NCI-H774 (cell line): ENCODE results near the gene MED12L.

ENCODE experiments used
- DNase-seq: peaks from one replicate; lab custom pipeline; 2025; lab: John Stamatoyannopoulos, UW

The MED12L gene

DNA sequence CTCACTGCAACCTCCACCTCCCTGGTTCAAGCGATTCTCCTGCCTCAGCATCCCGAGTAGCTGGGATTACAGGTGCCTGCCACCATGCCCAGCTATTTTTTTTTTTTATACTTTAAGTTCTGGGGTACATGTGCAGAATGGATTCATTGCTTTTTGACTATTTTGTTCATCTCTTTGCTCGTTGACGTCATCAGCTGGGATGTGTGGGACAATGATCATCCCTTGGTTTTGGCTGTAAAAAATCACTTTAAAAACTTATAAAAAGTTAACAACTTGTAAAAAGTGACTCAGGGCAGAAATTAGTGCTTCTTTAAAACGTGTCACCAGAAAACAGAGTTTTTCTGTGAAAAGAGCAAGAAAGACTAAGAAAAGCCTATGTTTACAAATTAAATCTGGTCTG lies 337.6 kb downstream of the MED12L start:
- DNase-seq, result no peak

DNA sequence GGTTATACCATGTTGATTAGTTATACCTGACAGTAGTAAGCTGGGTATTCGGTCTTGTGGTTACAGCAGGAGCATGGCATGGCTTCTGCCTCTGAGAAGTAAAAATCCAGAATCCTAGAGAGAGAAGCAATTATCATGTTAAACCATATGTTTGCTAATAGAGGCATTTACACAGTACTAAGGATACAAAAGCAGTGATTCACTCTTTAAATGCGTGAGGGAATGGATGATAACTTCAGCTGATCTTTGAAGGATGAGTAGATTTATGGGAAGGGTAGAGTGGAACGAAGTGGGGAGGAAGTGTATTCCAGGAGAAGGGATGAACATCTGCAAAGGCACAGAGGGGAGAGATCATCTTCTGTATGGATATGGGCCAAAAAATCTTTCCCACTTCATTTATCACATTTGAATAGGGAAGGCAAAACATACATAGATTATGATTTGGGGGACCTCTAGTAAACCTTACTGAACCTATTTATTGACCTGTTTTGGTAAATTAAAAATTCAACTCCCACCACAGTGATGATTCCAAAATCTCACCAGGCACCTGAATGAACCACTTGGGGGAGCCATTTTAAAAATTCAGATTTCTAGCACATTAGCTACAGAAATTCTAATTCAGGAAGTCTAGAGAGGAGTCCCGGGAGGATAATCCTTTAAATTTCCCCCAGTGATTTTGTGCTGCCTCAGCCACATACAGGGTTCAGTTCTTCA lies 340.3 kb downstream of the MED12L start:
- no peak for DNase-seq

DNA sequence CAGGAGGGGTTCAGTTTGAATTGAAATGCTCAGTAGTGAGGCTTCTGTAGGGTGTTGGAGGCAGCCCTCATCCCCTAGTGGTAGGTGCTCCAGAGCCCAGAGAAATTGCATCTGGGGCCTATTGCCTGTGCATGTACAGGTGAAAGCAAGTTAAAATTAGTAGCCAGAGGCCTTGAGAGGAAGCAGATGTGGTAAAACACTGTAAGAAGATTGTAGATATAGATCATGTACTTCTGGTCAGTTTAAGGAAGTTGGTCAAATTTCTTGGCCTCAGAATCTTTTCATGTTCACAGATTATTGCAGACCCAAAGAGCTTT lies 340.8 kb downstream of the MED12L start:
- no peak for DNase-seq

DNA sequence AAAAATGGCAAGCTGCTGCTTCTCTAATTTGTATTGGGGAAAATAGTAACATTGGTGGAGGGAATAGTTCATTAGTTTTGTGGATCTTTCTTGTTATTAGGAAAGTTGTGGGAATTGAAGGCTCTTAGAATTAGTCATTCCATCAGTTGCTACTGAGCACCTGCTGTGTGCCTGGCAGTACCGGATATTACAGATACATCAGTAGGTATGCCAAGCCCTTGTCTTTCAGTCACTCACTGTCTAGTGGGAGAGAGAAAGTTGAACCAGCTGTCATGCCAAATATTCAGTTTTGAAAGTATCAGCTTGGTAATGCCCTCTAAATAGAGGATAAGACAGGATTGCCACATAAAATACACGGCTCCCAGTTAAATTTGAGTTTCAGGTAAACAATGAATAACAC lies 342.9 kb downstream of the MED12L start:
- no peak for DNase-seq

DNA sequence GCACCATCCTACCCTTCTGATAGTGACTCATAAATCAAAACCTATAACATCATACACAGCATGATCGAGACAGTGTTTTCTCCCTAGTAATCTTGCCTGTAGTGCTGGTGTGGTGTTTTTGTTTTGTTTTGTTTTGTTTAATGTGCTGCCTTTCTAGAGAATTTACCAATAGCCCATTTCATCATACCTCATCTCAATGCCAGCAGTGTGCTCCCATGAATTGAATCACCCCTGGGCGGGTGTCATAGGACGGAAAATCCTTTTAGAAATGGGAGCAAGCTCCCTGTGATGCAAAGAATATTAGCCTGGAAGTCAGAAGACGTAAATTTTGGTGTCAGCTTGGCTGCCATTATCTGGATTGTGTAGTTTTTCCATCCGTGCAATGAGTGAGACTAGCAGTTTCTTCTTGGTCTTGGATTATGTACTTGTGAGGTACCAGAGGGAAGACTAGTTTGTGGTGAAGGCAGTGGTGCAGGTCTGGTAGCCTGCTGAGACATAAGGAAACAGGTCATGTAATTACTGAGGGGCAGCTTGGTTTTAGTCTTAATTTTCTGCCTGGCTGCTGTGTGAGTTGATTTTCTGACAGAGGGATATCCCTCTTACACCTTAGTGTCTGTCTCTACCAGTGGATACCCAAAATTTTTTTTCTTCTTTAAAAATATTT lies 345.5 kb downstream of the MED12L start:
- no peak for DNase-seq

DNA sequence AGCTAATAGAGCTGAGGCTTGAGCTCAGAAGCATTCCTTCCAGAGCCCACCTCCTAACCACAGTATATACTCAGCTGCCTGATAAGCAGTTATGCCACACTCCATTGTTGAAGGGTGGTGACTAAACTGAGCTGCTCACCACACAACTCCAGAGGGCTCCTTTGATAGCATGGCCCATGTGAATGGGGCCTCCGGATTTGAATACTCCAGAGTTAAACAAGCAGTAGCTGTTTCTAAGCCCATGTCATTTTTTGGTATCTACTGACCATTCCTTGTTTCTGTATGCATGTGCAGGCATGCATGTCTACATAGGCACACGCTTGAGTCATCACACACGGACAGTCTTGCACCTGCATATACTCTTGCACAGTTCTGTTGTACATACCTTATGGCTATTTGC lies 346.5 kb downstream of the MED12L start:
- DNase-seq, result no peak

DNA sequence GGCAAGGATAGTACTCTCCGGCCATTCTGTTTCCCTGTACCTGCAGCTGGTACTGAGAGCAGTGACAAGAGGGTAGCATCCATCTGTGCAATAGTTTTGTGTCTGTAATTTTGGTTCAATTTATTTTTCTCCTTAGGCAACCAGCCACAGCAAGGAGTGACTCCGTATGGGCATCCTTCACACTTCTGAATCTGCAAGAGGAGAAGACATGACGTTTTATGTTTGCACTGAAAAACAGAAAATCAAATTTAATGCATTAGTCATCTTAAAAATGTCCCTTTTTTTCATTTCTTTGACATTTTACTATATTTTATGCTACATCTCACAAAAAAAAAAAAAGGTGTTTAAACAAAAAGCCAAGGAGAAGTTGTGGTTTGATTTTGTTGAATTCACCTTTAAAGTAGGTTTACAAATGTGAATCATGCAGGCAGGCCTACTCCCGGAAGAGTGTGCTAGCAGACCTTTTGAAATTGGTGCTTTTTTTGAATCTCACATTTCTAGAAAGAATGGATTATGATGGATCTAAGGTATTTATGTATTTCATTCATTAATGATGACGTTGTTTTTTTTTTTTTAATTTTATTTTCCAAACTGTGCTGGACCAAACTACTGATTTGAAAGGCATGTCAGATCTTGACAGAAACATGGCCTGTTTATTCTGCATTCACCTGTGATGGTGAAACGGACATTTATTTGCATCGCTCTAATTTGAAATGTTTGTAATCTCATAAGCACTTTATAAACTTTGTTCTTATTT lies 347.3 kb downstream of the MED12L start:
- DNase-seq, result no peak

DNA sequence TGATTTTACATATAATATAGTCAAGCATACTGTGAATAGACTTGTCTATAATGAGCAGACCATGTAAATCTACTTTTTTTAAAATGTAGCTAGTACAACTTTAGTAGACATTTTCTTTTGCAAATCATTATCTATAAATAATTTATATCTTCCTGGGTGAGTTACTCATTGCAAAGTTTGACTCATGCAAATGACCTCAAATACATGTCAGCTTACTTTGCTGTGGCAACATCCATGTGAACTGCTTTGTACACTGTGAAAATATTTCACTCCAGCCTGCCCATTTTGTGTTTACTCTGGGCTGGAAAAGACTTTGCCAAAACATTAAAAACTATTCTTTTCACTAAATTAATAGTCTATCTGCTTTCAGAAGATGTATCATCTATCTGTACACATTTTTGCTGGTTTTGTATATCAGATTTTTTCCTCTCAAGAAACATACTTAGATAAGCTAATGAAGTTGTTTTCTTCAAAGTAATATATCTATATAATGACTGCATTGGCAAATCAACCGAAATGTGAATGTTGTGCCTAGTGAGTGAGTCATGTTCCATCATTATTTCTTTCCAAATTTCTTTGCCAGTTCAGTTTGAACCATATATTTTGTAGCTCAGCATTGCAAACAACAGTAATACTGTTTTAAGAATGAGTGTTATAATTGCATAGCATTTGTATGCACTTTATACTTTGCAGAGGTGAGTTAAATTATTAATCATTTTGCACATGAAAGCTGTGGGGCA lies 348.9 kb downstream of the MED12L start:
- DNase-seq, result no peak

DNA sequence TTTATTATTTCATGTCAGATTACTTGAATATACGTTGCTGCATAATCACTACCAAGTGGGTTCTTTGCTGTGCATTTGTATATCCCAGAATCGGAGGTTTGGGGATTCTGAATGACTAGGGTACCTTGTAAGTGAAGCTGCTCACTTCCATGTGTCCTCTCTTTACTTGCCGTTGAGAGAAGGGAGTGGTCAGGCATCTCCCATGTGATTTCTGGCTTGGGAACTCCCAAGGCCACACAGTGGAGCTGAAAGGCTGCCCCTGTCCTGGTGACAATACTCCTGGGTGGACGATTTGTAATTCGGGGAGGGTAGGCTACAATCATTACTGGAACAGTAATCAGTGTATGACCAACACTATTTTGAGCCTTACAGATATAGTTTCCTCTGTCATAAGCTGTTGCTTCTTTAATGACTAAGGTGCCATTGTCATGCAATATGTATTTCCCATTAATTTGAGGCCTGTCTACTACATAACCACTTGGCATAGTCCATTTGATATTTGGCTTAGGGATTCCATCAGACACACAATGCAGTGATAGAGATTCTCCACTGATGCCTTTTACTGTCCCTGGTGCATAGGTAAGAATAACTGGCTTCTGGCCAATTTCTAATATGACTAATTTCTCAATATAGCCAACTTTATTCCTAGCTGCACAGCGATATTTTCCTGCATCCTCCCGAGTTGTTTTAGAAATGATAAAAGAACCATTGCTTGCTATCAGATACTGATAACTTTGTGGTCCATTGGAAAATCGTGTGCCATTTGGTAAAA lies 351.4 kb downstream of the MED12L start:
- DNase-seq, result no peak

DNA sequence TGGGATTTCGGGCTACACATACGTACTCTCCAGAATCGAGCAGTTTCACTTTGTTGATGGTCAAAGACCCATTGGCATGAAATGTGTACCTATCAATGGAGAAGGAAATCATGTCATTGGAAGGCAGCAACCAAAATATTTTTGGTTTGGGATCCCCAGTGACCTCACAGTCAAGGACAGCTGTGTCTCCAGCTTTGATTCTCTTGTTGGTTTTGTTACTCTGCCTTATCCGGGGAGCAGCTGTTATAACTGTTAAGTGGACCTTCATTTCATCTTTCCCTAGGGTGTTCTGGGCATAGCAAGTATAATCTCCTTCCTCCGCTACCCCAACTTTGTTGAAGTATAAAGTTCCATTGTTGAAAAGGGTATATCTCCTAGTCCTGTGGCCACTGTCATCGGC lies 352.4 kb downstream of the MED12L start:
- no peak for DNase-seq

DNA sequence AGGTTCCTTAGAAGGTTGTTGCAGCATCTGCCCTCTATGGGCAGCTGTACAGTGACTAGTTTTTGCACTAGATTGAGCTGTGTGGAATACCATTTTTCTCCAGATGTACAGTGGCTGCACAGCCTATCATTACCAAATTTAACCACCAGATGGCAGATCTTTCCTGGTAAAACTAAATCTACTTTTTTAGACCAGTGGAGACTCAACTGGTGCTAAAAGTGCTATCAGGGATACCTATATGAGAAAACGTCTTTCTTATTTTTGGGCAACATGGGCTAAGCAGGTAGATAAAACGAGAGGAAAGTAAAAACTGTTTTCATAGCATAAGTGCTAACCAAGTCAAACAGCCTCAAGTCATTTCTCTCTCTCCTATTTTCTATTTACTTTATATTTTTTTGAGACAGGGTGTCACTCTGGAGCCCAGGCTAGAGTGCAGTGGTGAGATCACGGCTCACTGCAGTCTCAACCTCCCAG lies 354.2 kb downstream of the MED12L start:
- peak; percentile 61 for DNase-seq

DNA sequence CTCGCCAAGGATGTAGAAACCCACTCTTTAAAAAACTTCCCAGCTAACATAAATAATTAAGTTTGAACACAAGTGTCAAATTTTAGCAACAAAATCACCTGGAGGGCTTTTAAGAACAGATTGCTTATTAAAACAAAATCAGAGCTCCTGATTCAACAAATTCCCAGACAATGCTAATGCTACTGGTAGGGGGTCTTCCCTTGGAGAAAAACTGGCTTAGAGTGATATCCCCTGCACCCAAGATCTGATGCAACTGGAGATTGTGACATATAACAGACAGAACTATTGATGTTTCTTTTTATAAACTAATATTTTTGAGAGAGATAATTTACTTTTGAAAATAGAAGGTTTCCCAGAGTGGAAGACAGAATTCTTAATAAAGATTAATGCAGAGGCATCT lies 355.5 kb downstream of the MED12L start:
- DNase-seq, result no peak

DNA sequence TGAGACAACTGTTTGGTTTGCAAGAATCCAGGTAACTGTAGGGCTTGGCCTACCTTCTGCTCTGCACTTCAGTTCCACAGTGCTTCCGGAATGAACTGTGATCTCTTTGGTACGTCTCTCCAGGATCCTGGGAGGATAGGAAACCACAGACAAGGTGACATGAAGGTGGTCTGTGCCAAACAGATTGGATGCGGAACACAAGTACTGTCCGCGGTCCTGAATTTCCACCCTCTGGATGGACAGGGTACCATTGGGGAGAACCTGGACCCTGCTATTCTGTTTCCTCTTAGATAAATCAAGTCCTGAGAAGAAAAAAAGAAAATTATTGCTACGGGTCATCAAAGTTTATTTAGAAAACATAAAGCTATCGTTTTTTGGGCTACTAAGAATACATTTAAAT lies 358.1 kb downstream of the MED12L start:
- DNase-seq, result no peak

DNA sequence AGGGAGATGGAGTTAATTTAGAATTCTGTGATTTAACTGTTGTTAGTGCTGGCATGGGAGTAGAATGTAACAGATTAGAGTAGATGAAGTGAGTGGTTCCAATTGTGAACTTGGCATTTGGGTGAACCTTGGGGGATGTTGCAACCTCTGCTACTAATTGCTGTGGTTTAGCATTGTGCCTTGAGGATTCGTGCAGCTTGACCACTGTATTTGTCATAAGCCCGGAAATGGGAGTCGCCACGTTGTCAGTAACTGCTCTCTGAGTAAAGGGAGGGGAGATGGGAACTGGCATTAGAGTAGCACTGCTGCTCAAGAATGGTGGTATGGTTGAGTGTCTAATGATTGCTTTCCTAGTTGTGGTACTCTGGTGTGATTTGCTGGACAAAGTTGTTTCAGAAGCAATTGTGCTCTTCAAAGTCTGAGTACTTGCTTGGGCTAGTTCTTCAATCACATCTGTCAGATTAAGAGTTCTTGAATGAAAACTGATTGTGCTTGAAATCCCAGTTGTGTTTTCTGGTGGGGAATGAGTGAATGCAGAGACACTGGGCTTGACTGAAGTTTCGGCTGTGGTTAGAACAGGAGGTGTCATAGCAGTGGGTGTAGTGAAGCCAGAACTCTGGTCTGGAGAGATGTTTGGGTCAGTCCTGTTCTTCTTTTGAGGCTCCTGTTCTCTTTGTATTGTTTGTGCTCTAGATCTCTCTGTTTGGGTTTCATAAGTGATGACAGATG lies 360.0 kb downstream of the MED12L start:
- no peak for DNase-seq

DNA sequence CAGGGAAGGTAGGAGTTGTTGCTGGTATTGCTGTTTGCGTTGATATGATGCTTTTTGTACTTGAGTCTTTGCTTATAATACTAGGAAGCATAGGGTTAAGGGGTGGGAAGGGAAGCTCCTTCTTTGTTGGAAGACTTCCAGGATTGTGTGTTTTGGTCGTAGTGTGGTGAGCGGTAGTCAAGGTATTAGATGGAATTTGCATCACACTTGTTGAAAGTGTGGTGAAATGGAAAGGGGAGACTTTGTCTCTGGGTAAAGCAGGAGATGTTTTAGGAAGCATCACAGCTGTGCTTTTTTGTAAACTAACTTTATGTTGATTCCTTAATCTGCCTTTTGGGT lies 360.5 kb downstream of the MED12L start:
- DNase-seq, result no peak

DNA sequence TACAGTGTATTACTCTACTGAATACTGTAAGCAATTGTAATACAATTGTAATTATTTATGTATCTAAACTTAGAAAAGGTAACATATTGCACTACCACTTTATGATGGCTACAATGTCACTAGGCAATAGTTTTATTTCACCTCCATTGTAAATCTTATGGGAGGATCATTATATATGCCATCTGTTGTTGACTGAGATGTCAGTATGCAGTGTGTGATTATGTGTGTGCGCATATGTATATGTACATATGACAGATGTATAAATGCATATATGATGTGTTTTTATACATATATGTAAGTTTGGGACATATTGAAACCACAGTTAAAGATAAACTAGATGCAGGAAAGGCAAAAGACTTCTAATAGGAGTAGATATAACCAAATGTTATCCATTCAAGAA lies 366.9 kb downstream of the MED12L start:
- DNase-seq, result no peak

DNA sequence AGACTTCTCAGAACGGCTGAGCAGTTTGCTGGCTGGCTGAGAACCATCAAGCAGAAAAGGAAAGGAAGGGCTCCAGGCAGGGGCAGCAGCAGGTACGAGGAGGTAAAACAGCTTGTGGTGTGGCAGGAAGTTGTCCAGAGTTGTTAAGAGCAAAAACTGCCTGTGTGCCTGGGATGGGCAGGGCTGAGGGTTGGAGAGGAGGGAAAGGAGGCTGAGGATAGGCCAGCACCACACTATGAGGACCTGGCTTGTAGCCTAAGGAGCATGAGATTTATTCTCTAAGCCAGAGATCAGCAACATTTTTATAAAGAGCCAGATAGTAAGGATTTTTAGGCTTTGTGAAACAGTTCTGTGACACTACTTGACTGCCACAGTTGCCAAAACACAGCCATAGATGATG lies 367.4 kb downstream of the MED12L start:
- no peak for DNase-seq

DNA sequence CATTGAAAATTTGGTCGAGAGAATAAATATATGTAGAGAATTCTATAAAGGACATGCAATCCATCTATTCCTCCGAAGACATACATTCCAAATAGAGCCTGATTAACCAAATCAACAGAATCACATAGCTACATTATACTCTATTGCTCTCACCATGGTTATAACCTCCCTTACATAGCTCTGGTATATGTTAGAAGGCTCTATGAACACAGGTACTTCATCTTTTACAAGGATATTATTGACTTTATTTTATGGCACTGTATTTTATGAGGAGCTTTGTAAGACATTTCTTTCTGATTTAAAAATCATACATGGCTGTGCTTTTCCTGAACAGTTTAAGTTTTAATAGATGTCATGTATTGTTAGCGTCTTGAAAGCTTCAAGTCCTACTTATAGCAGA lies 370.6 kb downstream of the MED12L start:
- no peak for DNase-seq

DNA sequence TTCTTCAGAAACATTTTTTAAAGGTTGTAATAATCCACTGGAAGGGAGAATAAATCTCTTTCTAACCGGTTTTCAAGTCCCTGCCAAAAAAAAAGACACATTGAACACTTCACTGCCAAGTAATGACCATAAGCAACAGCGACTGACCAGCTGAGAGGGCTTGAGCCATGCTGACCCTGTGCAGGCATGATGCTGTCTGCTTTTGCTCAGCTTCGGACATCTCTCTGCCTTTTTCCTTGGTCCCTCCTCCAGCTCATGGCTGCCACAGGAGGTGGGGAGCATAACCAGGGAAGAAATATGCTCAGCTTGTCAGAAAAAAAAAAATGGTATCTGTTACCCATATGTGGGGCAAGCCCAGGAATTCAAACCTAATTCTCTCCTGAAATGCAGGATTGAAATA lies 373.9 kb downstream of the MED12L start:
- DNase-seq, result peak; percentile 7

DNA sequence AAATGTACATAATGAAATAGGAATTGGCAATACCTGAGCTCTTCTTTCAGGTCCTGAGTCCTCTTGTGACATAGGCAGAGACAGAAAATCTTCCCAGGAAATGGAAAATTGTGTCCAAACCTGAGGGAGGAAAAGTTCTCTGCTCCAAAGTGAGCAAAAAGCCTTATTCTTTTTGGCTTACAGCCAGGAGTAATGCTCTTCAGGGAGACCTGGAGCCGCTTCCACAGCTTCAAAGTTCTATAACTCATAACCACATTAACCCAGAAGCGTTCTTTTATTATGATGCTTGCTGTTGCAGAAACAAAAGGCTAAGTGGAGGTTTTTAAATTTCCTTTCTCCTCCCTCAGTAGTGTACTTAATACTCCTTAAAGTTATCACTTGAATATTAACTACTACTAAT lies 374.8 kb downstream of the MED12L start:
- DNase-seq, result no peak

DNA sequence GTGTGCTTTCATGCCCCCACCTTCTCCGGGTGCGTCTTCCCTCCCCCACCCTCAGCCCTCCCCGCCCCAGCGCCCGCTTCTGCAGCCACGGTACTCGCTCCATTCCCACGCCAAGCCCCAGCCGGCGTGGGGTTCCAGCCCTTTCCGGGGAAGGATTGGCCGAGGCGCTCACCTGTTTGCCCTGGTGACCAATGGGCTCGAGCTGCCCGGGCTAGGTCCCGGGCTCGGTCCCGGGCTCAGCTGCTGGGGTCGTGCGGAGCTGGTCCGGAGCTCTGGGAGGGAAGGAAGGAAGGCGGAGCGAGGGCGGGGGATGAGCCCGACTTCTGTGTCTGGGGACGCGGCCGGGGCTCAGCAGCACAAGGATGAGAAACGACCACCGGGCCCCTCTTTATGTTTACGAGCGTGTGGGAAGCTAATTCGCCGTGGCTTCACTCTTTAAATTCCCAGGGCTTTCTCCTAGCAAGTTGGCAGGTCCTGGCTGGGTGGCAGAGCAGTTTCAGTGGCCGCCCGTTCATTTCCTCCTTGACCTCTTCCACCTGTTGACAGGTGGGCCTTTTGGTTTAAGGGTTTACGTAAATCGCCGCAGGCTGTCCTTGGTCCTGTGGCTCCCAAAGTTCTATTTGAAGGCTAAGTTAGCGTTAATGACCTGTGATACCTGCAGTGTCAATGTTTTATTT lies 375.4 kb downstream of the MED12L start, which contains the start of gene IGSF10:
TSS of gene IGSF10 (minus strand) at position 288 of the 677 bp plus-strand sequence. CDS start 2,352 bp downstream, outside the sequence.
- peak; percentile 69 for DNase-seq
